Fibroblast of villous mesenchyme (primary cell): ENCODE results near the gene PDE1A. TPM values are rescaled to one million over a fixed set of nuclear protein-coding genes. Genes with fewer than 3 reads are reported as not detected.
A peak's percentile ranks its signal among the peaks of the same experiment; 100 is the strongest.

ENCODE experiments used
- DNase-seq: peaks from one replicate; pipeline ENCODE4 v3.0.0-alpha.2; 2010; ENCODE audit warnings: low read depth
- H3K4me3 ChIP-seq: 2 replicates; pipeline ENCODE4 v1.5.1; 2011; ENCODE audit warnings: low read depth, mild to moderate bottlenecking, low read length
- CTCF ChIP-seq: IDR thresholded peaks from 2 replicates; pipeline ENCODE4 v1.5.1; 2012; ENCODE audit warnings: low read depth, mild to moderate bottlenecking, low read length; ENCODE audit not compliant: insufficient read depth
- total RNA-seq: library from RNA; depleted of rRNA; stranded (reverse); fragments of >200 nt; gene quantifications from 2 replicates; pipeline ENCODE4 v1.2.3, GENCODE V29; 2012

The PDE1A gene
- total RNA-seq, 1 donor, result 1.7 TPM

- no peak overlapping the region for H3K4me3 ChIP-seq
- no peak for DNase-seq
- no peak for TF ChIP-seq CTCF
Measured at GRCh38 chr2:182321096-182321495, 105.7 kb downstream of the PDE1A start.

- no peak for DNase-seq
- H3K4me3 ChIP-seq, result no peak overlapping the region
- TF ChIP-seq CTCF, result no peak
Measured at GRCh38 chr2:182319556-182320505, 107.0 kb downstream of the PDE1A start.

- TF ChIP-seq CTCF, result no peak
- H3K4me3 ChIP-seq, result no peak overlapping the region
- no peak for DNase-seq
Measured at GRCh38 chr2:182318466-182319220, 108.2 kb downstream of the PDE1A start.

GRCh38 chr2:182316950-182317349, 109.9 kb downstream of the PDE1A start:
- H3K4me3 ChIP-seq, result no peak overlapping the region
- no peak for TF ChIP-seq CTCF
- no peak for DNase-seq

GRCh38 chr2:182302972-182303371, 123.9 kb downstream of the PDE1A start:
- TF ChIP-seq CTCF, result no peak
- peak; percentile 24 for DNase-seq
- no peak overlapping the region for H3K4me3 ChIP-seq

GRCh38 chr2:182302174-182302573, 124.7 kb downstream of the PDE1A start:
- no peak for TF ChIP-seq CTCF
- peak; percentile 78 for DNase-seq
- no peak overlapping the region for H3K4me3 ChIP-seq
